ENCODE measurements around the gene TAOK2. TPM values are rescaled to one million over a fixed set of nuclear protein-coding genes. Genes with fewer than 3 reads are reported as not detected.

TAOK2 gene
- total RNA-seq, 1 donor from 2014 or later, result 66.2 TPM

DNA sequence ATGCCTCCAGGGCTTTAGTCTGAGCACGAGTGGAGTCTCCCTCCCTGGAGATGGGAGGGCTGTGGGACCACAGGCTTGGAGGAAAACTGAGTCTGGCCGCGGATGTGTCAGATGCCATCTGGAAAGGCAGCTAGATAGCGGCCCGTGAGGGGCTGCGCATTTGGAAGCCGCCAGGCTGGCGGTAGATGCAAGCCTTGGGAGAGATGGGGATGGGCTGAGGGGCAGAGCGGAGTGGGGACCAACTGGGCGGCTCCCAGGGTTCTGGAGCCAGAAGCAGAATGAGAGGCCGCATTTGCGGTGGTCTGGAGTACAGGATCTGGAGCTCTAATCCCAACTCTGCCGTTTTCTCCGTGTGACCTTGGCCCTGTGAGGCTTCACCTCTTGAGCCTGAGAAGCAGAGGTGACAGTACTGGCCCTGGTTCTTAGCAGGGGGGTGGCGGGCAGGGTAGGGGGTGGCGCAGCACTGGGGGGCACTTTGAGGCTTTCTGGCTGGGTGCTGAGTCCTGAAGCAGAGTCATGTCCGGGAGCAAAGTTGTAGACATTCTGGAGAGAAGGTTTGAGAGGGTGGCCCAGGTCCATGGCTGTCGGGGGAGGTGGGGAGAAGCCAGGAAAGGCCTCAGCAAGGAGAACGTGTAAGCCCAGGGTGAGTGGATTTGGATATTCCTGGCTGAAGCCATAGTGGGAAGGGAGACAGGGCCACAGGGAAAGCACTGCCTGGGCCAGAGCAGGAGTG lies 29.1 kb downstream of the TAOK2 start:
- Histone ChIP-seq H3K36me3 (peaks cover 23% of the 10 kb centered on the region), H3K27ac (no peak overlapping the region), H3K4me1 (peaks cover 4% of the 10 kb centered on the region), H3K9me3 (no peaks in the 10 kb centered on the region), H3K4me3 (no peak overlapping the region), H3K27me3 (ENCODE audit: low read depth) (no peaks in the 10 kb centered on the region)
- intact Hi-C loops (cut with DNase I), result no loop called here
- DNase-seq (no peak), ATAC-seq (no peak)
- TF ChIP-seq, protein P1, sequence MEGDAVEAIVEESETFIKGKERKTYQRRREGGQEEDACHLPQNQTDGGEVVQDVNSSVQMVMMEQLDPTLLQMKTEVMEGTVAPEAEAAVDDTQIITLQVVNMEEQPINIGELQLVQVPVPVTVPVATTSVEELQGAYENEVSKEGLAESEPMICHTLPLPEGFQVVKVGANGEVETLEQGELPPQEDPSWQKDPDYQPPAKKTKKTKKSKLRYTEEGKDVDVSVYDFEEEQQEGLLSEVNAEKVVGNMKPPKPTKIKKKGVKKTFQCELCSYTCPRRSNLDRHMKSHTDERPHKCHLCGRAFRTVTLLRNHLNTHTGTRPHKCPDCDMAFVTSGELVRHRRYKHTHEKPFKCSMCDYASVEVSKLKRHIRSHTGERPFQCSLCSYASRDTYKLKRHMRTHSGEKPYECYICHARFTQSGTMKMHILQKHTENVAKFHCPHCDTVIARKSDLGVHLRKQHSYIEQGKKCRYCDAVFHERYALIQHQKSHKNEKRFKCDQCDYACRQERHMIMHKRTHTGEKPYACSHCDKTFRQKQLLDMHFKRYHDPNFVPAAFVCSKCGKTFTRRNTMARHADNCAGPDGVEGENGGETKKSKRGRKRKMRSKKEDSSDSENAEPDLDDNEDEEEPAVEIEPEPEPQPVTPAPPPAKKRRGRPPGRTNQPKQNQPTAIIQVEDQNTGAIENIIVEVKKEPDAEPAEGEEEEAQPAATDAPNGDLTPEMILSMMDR (IDR thresholded peaks at IDR 0.05), result no peak

DNA sequence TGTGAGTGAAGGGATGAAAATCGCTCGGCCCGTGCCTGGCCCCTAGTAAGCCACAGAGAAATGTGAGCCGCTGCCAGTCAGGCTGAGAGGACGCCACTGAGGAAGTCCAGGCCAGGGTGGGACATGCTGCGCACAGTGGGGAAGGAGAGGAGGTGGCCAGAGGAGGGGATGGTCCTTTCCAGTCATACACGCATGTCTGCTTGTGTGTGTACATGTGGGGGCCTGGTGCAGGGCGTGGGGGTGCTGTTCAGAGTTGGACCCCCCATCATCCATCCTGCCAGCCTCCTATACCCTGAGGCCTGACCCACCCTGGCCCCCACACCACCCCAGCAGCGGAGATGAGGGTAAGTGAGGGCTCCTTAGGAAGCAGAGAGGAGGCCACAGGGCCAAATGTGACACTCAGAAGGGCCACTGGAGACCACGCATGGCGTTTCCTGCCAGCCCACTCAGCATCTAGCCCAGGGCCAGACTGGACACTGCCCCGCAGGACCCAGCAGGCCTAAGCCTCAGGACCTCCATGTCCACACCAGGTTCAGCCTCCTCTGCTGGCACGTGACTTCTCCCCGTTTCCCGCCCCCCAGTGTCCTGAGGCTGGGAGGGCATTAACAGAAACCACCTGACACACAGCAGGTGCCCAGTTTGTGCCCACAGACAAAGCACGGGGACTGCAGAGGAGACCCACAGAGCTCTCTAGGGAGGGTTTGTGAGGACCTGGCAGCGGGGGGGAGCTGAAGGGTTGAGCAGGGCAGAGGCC lies 30.2 kb downstream of the TAOK2 start:
- H3K4me3 ChIP-seq, result no peak overlapping the region
- peaks cover 3% of the 10 kb centered on the region for H3K27me3 ChIP-seq (ENCODE audit: low read depth)
- ATAC-seq (no peak), DNase-seq (no peak)
- intact Hi-C loops (cut with DNase I), result no loop called here
- H3K9me3 ChIP-seq, result no peaks in the 10 kb centered on the region
- peaks cover 4% of the 10 kb centered on the region for H3K4me1 ChIP-seq
- TF ChIP-seq, protein P1 (IDR thresholded peaks at IDR 0.05), result no peak
- no peak overlapping the region for H3K27ac ChIP-seq
- peaks cover 23% of the 10 kb centered on the region for H3K36me3 ChIP-seq

DNA sequence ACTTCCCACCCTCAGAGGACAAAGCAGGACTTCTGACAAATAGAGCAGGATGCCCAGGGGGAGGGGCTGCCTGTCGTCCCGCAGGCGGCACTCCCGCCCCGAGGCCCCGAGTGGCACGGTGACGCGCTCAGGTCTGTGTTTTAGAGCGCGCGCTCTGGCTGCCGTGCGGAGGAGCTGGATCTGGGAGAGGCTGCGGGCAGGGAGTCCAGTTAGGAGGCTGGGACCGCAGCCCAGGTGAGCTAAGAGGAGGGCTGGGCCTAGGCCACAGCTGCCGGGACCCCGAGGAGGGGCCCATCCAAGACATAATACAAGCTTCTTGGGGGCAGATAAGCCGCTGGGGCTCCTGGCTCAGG lies 30.7 kb downstream of the TAOK2 start:
- H3K36me3 ChIP-seq, result peaks cover 23% of the 10 kb centered on the region
- DNase-seq (peak; percentile 51), ATAC-seq (peak; percentile 60)
- no peaks in the 10 kb centered on the region for H3K9me3 ChIP-seq
- TF ChIP-seq, protein P1 (IDR thresholded peaks at IDR 0.05), result no peak
- no peak overlapping the region for H3K27ac ChIP-seq
- H3K4me3 ChIP-seq, result no peak overlapping the region
- H3K4me1 ChIP-seq, result peaks cover 4% of the 10 kb centered on the region
- intact Hi-C loops (cut with DNase I), result no loop called here
- H3K27me3 ChIP-seq (ENCODE audit: low read depth), result peaks cover 8% of the 10 kb centered on the region

DNA sequence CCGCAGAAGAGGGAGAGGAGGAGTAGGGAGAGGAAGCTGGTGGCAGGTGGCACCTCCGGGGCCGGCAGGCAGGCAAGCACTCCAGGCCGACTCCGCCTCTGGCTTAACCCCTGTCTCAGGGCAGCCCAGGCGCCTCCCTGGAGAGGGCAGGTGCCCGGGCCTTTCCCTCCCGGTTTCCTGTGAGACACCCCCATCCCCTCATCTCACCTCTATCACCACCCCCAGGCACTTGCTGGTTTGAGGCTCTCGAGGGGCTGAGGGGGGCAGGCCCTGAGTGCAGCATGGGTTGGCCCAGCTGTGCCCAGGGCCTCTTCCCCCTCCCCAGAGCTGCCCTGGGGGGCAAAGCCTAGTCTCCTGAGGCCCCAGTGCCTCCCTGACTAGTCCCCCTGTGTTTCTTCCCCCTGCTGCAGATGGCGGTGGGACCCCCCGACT lies 31.2 kb downstream of the TAOK2 start:
- Histone ChIP-seq H3K4me3 (no peak overlapping the region), H3K4me1 (peaks cover 4% of the 10 kb centered on the region), H3K27ac (no peak overlapping the region), H3K27me3 (ENCODE audit: low read depth) (peaks cover 13% of the 10 kb centered on the region), H3K9me3 (no peaks in the 10 kb centered on the region), H3K36me3 (peaks cover 23% of the 10 kb centered on the region)
- intact Hi-C loops (cut with DNase I), result no loop called here
- TF ChIP-seq, protein P1 (IDR thresholded peaks at IDR 0.05), result no peak
- peak; percentile 65 to 76 for ATAC-seq
- DNase-seq, result no peak

DNA sequence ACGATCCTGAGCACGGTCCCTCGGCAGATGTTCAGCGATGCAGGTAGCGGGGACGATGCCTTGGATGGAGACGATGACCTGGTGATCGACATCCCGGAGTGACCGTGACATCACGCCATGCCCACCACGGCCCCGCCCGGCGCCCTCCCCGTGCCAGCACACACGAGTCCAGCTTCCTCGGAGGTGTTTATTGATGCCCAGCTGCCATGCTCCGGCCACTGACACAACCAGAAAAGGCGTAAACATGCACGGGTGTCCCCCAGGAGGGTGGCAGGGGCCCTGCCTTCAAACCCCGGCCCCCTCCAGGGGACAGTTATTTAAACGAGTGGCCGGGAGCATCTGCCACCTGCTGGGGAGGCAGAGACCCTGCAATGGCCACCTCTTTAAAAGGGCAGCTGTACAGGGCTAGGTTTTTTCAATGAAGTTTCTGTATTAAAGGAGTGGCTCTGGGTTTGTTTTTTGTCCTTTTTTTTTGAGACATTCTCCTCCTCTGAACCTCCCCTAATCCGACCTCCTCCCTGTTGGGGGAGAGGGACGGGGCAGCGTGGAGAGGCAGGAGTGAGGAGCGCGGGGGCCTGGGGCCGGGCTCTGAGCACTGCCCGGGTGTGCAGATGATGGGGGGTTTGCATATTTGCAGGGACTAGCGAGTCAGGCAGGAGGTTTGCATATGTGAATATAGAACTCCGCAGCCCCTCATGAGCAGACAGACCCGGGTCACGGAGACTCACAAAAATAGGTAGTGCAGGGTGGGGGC lies 31.9 kb downstream of the TAOK2 start:
- Histone ChIP-seq H3K4me3 (no peak overlapping the region), H3K27me3 (ENCODE audit: low read depth) (peaks cover 20% of the 10 kb centered on the region), H3K4me1 (peaks cover 9% of the 10 kb centered on the region), H3K27ac (no peak overlapping the region), H3K36me3 (peaks cover 17% of the 10 kb centered on the region), H3K9me3 (no peaks in the 10 kb centered on the region)
- intact Hi-C loops (cut with DNase I), result no loop called here
- TF ChIP-seq, protein P1 (IDR thresholded peaks at IDR 0.05), result peak; percentile 85
- DNase-seq (no peak), ATAC-seq (peak; percentile 65 to 73)
